ENCODE data around the gene DOK7.

Gene DOK7

DNA sequence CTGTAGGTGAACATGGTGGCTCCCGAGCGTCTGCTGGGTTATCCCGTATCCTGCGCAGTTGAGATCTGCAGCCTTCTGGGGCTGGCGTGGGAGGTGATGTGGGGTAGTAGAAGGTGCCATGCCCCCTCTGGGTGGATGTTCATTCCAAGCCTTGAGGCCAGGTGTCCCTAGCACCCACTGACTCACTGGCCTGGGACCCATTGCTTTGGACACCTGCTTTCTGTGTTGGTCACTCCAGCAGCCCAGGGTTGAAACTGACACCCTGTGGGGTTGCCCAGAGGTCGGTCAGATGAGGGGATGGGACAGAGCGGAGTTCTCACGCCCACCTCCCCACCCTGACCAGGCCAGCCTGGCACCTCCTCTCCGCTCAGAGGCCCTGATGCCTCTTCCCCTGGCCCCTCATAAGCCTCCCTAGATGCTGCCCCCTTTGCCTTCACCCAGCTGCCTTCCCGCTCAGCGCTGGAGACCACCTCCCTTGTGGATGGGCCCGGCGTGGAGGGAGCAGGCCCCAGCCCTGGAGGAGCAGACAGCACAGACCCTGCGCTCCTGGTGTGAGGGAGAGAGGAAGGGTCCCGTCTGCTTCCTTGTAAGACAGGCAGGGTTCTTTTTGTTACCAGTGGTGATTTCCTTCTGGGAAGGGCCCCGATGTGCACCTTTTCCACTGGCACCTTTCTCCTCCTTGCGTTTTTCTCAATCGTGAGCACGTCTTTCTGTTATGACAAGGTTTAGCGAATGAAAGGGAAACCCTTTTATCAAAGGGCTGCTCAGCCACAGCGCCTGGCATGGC, 2.0 kb downstream of the DOK7 start:
- no peak for DNase-seq

DNA sequence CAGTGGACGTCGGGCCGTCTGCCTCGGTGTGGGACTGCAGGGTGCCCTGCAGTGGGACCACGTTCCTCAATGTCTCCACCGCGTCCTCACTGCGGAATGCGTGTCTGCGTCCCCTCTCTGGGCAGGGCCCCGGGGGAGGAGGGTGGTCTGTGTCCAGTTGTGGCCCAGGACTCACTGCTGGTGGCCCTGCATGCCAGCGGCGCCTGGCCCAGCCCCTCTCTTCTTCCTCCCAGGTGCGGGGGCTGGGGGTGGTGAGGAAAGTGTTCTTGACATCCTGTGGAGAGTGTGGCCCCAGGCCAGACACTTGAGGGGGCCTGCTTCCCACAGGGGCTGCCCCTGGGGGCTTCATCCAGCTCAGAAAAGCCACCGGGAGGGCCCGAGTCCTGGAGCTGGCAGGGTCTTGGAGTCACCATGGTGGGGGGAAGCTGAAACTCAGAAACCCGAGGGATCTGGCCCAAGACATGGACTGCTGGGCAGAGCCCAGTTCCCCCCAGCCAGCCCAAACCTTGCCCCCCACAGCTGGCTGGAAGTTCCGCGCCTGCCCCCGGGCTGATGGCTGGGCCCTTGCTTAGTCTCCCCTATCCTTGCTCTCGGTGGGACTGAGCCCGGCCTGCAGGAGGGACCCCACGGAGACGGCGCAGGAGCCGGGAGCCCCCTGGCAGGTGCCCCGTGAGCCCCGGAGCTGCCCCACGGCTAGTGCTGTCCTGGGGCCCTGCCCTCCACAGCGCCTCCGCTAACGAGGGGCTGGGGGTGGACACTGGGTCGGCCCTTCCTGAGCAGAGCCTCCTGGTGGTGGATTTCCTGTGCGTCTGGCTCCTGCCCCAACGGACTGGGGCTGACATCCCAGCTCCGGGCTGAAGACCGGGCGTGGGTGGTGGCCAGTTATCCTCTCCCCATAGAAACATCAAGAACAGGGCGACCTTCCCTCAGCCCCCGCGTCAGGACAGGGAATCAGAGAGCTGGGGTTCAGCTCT, 2.9 kb downstream of the DOK7 start:
- DNase-seq, result no peak

DNA sequence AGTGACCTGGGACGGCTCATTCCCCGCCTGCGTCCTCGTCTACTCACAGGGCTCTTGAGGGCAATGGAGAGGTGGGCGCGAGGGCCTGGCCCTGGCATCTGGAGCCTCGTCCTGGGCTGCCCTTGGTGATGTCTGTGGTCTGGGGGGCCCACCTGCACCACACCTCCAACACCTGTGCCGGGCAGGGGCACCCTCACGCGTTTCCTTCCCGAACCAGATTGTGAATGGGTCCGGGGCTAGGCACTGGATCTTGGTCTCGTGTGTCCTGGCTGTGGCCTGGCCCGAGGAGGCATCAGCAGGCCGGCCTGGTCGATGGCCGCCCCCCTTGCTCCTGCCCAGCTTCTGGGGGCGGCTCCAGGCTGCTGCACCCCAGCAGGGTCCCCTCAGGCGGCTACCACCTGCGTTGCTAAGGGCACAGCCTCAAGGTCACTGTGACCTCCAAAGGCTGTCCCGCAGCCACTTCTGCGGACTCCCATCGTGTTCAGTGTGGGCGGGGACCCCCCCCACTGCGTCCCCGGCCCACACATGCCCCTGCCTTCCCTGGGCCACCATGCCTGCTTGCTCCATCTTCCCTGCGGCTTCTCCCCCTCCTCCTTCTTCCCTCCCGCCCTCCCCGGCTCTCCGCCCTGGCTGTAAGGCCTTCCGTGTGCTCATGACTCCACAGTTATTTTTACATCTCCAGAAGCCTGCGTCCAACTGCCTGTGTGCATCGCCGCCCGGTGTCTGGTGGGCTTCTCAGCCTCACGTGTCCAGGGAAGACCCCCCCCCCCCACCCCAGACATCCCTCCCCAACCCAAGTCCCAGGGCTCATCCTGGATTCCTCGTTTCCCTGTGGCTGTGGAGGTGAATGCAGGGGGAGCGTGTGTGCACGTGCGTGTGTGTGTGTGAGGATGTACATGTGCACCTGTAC, 3.8 kb downstream of the DOK7 start:
- no peak for DNase-seq

DNA sequence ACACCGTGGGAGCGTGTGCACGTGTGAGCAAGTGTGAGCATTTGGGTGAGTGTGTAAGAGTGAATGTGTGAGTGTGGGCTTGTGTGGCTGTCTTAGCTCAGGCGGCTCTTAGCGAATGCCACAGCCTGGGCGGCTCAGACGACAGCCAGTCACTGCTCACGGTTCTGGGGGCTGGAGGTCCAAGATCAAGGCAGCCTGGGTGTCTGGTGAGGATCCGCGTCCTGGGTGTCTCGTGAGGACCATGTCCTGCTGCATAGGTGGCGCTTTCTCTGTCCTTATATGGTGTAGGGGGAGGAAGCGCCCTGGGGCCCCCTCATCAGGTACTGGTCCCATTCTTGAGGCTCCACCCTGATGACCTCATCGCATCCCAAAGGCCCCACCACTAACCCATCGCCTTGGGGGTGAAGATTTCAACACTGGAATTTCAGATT, 4.5 kb downstream of the DOK7 start:
- no peak for DNase-seq

DNA sequence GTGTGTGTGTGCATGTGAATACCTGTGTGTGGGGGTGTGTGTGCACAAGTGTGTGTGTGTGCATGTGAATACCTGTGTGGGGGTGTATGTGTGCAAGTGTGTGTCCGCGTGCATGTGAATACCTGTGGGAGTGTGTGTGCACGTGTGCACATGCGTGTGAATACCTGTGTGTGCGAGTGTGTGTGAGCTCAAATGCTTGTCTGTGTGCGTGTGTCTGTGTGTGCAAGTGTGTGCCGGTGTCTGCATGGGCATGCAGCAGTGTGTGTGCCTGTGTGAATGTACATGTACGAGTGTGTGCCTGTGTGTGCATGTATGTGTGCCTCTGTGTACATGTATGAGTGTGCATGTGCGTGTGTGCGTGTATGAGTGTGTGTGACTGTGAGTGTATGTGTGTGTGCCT, 5.0 kb downstream of the DOK7 start:
- DNase-seq, result no peak

DNA sequence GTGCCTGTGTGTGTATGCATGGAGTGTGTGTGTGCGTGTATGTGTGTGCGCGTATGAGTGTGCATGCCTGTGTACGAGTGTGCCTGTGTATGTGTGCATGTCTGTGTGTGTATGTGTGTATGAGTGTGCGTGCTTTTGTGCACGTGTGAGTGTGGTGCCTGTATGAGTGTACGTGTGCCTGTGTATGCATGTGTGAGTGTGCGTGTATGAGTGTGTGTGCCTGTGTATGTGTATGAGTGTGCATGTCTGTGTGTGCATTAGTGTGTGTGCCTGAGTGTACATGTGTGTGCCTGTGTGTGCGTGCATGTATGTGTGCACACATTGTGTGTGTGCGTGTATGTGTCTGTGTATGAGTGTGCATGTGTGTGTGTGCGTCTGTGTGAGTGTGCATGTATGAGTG, 5.7 kb downstream of the DOK7 start:
- DNase-seq, result no peak

DNA sequence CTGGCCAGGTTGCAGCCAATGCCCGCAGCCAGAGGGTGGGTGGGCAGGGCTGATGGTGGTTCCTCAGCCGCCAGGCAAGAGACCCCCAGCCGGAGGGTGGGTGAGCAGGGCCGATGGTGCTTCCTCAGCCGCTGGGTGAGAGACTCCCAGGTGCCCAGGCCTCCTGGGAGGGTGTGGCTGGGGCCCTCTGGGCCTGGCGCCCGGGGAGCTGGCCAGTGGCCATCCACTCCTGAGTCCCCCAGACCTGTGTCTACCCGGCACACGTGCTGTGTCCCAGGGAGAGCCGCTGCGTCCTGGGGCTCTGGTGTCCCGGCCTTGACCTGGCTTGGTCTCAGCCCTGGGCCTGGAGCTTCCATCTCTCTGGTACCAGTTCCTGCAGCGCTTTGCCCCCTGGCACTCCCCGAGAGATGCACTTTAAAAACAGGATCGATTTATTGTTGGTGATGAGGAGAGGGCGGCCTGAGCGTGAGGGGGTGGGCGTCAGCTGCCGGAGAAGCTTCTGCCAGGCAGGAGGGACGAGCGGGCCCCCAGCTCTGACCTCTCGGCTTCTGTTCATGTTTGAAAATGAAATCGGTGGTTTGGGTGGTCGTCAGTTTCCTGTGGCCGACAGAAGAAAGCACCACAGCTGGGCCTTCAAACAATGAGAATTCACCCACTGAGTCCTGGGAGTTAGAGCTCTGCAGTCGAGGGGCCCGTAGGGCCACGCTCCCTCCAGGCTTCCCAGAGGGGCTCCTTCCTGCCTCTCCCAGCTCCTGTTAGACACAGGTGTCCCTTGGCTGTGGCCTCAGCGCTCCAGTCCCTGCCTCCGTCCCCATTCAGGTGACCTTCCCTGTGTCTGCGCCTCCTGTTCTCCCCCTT, 6.5 kb downstream of the DOK7 start:
- no peak for DNase-seq

DNA sequence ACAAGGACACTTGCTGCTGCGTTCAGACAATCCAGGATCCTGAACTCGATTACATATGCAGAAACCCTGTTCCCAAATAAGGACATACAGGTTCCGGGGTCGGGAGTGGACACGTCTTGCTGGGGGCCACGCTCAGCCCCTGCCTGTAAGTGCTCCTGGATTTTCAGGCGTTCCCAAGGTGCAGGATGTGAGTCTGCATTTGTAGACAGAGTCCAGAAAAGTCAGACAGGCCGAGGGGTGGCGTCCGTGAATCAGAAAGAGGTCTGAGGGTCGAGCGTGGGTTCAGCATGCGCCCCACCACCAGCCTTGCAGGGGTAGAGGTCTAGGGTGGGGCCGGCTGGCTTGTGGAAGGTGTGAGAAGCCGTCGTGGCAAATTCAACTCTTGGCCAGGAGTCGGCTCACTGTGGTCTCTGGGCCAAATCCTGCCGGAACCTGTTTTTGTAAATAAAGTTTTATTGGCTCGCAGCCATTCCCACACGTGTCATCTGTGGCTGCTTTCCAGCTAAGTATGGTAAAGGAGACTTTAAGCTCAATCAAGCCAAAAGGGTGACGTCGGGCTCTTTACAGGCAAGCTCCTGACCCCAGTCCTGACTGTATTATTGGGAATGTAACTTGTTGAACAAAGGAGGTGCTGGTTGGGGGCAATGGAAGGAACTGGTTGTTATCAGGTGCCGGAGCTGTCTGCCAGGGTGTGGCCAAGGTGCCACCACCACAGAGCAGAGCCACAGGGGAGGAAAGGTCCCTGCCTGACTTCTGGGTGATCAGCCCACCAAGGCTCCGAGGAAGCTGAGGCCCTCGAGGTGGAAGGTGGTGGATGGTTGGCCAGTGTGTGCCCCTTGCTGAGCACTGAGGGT, 7.4 kb downstream of the DOK7 start:
- DNase-seq, result no peak

DNA sequence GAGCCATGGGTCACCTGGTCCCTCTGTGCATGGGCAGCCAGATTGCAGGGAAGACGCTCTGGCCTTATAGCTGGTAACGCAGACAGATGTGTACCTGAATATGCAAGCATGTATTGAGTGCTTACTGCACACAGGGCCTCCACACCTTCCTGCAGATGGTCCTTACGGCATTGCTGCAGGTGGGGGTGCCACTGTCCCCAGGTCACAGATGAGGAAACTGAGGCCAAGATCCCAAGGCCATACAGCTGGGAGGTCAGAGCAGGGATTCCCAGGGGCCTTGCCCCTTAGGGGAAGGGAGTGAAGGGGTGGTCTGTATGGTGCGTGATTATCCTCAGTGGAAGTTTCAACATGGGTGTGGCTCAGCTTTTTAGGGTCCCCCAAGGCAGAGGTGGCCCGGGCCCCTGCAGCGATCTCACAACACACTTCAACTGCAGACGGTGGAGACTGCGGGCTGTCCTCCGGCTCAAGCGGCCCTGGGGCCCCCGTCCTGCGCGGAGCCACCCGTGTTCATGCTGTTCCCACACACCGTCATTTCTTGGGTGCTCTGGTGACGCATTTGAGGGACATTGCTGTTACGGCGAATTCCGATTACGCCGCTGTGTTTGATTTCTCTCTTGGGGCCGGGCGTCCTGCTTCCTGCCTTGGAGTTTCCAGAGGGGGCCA, 8.1 kb downstream of the DOK7 start:
- DNase-seq, result no peak

DNA sequence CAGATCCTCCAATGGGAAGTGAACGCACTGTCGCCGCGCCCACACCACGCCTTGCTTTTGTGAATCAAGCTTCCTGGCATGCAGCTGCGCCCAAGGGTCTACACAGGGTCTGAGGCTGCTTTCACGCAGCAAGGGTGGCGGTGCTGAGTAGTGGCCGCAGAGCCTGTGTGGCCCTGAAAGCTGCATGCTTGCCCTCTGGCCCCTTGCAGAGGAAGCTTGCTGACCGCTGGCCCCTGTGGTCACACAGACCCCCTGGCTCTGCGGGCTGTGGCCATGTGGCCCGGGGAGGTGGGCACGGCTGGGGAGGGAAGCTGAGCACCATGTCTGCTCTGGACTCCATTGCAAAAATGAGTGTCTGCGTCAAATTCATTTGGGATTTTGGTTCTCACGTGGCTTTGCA, 8.8 kb downstream of the DOK7 start:
- no peak for DNase-seq

DNA sequence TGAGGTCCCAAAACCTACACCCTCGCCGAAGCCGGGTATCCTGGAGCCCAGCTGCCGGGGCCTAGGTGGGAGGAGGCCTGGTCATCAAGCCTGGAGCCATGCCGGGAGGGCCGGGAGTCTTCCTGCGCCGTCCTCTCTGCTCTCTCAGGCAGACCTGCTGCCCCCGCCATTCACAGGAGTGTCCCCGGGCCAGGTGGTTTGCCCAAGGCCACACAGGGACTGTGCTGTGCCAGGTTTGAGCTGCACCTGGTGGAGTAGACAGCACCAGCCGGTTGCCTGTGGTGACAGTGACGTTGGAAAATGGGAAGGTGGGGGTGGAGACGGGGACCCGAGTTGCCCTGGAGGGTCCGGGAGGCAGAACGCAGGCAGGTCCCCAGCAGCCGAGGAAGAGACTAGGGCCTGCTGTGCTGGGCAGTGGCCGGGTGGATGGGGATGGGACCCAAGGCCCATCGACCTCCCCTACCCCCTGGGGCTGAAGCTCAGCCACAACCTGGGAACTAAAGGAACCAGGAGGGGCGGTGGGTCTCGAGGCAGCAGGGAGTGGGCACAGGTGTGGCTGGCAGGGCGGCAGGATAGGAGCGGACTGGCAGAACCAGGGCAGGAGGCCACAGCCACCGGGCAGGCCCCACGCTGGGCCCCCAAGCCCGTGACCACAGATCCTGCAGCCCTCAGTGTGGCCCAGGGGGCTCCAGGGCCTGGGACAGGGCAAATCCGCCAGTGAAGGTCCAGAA, 9.5 kb downstream of the DOK7 start:
- DNase-seq, result no peak

DNA sequence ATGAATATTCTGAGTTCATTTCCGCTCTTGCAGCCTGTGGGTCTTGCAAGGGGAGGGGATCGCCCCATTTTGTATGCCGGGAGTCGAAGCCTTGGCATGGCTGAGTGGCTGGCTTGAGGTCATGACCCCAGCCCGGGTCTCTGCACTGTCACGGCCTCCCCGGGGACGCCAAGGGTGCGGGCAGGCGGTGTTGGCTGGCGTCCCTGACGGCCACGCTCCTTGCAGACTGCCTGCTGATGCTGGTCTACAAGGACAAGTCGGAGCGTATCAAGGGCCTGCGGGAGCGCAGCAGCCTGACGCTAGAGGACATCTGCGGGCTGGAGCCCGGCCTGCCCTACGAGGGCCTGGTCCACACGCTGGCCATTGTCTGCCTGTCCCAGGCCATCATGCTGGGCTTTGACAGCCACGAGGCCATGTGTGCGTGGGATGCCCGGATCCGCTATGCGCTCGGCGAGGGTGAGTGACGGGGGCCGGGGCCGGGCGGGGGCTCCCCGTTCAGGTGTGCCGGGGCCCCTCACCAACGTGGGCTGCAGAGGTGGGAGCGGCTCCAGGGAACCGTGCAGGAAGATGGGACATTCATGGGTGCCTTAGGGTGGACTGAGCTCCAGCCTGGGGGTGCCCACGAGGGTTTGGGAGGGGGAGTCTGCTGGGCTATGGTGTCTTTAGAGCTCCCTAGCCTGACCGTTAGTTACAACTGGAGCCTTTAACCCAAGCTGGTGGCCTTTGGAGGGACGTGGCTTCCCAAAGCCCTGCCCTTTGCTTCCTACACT, 10.3 kb downstream of the DOK7 start:
- no peak for DNase-seq

DNA sequence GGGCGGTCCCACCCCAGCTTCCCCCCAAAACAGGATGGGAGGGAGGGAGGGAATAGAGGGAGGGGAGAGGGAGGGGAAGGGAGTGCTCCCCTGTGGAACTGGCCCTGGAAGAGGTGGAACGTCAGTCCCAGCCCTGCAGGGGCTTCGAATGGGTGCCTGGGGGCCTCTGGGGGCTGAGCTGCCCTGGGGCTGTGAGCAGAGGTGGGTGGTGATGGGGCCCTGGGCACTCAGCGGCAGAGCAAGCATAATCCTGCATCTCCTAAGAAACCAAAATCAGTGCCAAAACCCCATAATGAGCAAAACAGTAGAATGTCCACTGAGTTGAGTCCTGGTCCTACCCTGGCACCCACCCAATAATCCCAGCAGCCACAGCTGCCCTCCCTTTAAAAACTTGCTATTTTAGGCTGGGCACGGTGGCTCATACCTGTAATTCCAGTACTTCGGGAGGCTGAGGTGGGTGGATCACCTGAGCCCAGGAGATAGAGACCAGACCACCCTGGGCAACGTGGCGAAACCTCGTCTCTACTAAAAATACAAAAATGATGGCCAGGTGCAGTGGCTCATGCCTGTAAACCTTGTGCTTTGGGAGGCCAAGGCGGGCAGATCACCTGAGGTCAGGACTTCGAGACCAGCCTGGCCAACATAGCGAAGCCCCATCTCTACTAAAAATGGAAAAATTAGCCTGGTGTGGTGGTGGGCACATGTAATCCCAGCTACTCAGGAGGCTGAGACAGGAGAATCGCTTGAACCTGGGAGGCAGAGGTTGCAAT, 11.1 kb downstream of the DOK7 start:
- DNase-seq, result no peak

DNA sequence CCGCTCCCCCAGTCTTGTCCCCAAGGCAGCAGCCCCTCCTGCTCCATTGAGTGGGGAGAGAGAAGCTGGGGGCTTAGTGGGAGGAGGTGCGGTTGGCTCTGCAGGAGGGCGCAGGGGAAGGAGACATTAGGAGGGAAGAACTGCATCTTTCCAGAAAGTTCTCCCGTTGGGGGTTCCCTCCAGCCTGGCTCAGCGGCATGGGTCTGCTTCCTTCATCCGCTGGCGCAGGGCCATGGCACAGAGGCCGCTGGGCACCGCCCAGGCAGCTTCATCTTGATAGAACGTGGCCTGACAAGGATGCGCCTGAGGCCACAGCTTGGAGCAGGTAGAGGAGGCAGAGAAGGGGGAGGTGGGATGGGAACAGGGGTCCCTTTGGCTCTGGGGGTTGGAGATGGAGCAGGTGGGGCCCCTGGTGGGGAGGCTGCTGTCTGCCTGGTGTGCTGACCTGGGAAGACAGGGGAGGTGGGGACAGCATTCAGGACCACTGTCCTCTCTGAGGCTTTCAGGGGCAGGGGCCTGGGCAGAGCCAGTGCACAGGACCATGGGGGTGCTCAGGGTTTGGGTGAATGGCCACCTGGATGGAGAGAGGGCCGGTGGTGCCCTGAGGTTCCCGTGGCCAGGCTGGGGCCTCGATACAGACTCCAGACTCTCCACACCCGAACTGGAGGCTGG, 12.1 kb downstream of the DOK7 start:
- DNase-seq, result no peak

DNA sequence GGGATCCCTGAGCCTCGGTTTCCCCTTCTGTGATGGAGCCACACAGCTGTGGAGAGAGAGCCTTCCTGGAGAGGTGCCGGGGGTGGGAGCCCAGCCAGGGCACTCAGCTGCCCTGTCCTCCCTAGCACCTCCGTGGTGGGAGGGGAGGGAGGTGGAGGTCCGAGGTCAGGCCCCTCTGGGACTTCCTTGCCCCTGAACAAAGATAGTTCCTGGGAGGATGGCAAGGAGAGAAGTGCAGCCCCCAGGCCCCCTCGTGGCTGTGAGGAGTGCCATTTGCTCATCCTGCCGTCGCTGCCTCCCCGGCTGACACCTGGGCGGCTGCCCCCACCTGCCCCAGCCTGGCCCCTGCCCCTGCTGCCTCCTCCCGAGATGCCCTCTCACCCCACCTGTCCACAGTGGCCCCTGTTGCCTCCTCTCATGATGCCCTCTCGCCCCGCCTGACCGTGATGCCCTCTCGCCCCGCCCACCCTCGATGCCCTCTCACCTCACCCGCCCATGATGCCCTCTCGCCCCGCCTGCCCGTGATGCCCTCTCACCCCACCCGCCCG, 12.7 kb downstream of the DOK7 start:
- DNase-seq, result no peak

DNA sequence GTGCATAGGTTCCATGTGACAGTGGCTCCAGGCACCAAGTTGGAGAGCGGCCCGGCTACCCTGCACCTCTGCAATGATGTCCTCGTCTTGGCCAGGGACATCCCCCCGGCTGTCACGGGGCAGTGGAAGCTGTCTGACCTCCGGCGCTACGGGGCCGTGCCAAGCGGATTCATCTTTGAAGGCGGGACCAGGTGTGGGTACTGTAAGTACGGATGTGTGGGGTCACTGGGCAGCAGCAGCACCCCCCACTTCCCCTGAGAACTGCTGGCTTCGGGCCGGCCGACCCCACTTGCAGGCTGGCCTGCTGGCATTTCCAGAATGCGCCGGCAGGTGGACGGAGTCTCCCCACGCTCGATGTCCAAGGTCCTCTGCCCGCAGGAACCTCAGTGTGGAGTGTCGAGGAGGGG, 13.2 kb downstream of the DOK7 start:
- no peak for DNase-seq

All from right forelimb (tissue), 1 donor.